Activated CD8-positive, alpha-beta memory T cell treated with anti-CD3 and anti-CD28 coated beads for 4 hours (primary cell): ENCODE data around the gene SUSD4.
"Not testable (repeated sequence)": the region's sequence is repeated elsewhere in the genome, so short reads cannot be mapped to it uniquely, and the experiment has no call there.

Source experiments
- DNase-seq, 2 donors: peaks; one replicate each; pipeline ENCODE4 v3.0.0-alpha.2; 2020; ENCODE audit warnings: low read depth in 2 of 2

The SUSD4 gene

GRCh38 chr1:223253916-223254315, 110.1 kb downstream of the SUSD4 start:
- DNase-seq: no peak

GRCh38 chr1:223251387-223251786, 112.6 kb downstream of the SUSD4 start:
- not testable (repeated sequence) for DNase-seq

- no peak for DNase-seq
Observed at GRCh38 chr1:223250632-223251015, 113.4 kb downstream of the SUSD4 start.

GRCh38 chr1:223249854-223250631, 113.9 kb downstream of the SUSD4 start:
- DNase-seq: no peak

GRCh38 chr1:223248770-223249140, 115.2 kb downstream of the SUSD4 start:
- DNase-seq: no peak

- no peak for DNase-seq
Observed at GRCh38 chr1:223248001-223248769, 115.8 kb downstream of the SUSD4 start.

GRCh38 chr1:223246476-223247112, 117.4 kb downstream of the SUSD4 start:
- no peak for DNase-seq

- DNase-seq: no peak
Observed at GRCh38 chr1:223245983-223246382, 118.0 kb downstream of the SUSD4 start.

GRCh38 chr1:223245411-223245810, 118.6 kb downstream of the SUSD4 start:
- no peak for DNase-seq

GRCh38 chr1:223244366-223245103, 119.4 kb downstream of the SUSD4 start:
- DNase-seq: no peak

GRCh38 chr1:223243441-223244050, 120.4 kb downstream of the SUSD4 start:
- DNase-seq: no peak

GRCh38 chr1:223242971-223243370, 121.0 kb downstream of the SUSD4 start:
- DNase-seq: no peak

GRCh38 chr1:223242382-223242955, 121.5 kb downstream of the SUSD4 start:
- DNase-seq: no peak

GRCh38 chr1:223240122-223240521, 123.9 kb downstream of the SUSD4 start:
- DNase-seq: no peak

- DNase-seq: no peak
Observed at GRCh38 chr1:223235091-223235490, 128.9 kb downstream of the SUSD4 start.

GRCh38 chr1:223234534-223234933, 129.4 kb downstream of the SUSD4 start:
- no peak for DNase-seq

GRCh38 chr1:223234170-223234514, 129.8 kb downstream of the SUSD4 start:
- DNase-seq: no peak

GRCh38 chr1:223233410-223234169, 130.4 kb downstream of the SUSD4 start:
- no peak for DNase-seq

- DNase-seq: no peak
Observed at GRCh38 chr1:223233019-223233409, 131.0 kb downstream of the SUSD4 start.

- no peak for DNase-seq
Observed at GRCh38 chr1:223231581-223231980, 132.4 kb downstream of the SUSD4 start.
